ENCODE measurements around the gene KATNBL1. TPM values are rescaled to one million over a fixed set of nuclear protein-coding genes. Genes with fewer than 3 reads are reported as not detected.
A peak's percentile ranks its signal among the peaks of the same experiment; 100 is the strongest.

The KATNBL1 gene
- total RNA-seq, 4 donors from 2014 or later = 29.9 to 61.9 (median 32.8) TPM

- H3K27me3 ChIP-seq = no peaks in the 10 kb centered on the region
- TF ChIP-seq CTCF (IDR thresholded peaks at IDR 0.05) (peak; percentile 48 to 73 (median 60)), POLR2A (IDR thresholded peaks at IDR 0.05; ENCODE audit: low read depth) (no peak), EP300 (IDR thresholded peaks at IDR 0.05) (no peak), POLR2AphosphoS5 (IDR thresholded peaks at IDR 0.05) (no peak)
- H3K9me3 ChIP-seq = no peaks in the 10 kb centered on the region
- H3K27ac ChIP-seq (replicated peaks in 1 of 4) = no peak overlapping the region
- H3K36me3 ChIP-seq = peaks cover 0 to 82% (median 72%) of the 10 kb centered on the region in 4 donors
- intact Hi-C loops (cut with DNase I) = no loop called here
- no peak overlapping the region for H3K4me3 ChIP-seq
- no peaks in the 10 kb centered on the region for H3K4me1 ChIP-seq
- WGBS = 58% methylated on average over 1 of the region's 1 CpG
- no peak for DNase-seq (ENCODE audit: extremely low spot score)
These were observed 31.8 kb upstream of the KATNBL1 start for GRCh38 chr15:34241376-34242330.

DNA sequence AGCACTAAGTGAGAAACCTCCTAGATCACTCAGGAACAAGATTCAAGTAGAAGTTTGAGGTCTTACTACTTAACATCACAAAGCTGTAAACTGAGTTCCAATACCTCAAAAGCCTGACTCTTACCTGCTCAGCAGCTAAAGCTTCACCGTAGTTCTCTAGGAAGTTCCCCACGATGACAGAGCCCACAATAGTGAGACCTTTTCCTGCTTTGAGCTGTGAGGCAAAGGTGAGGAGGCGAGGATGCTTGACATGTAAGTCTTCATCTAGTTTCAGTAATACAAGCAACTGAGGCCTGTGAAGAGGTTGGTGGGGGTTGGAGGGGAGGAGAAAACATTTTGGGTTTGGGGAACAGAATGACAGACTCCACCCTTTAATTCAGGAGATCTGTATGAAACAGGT lies 30.6 kb upstream of the KATNBL1 start:
- intact Hi-C loops (cut with DNase I) = no loop called here
- Histone ChIP-seq H3K36me3 (peaks cover 8 to 87% (median 81%) of the 10 kb centered on the region in 4 donors), H3K4me3 (no peak overlapping the region), H3K27ac (replicated peaks in 1 of 4) (no peak overlapping the region), H3K27me3 (no peaks in the 10 kb centered on the region), H3K4me1 (no peaks in the 10 kb centered on the region), H3K9me3 (no peaks in the 10 kb centered on the region)
- WGBS = 89% methylated on average over 3 of the region's 3 CpGs
- DNase-seq (ENCODE audit: extremely low spot score) = no peak
- TF ChIP-seq POLR2A (IDR thresholded peaks at IDR 0.05; ENCODE audit: low read depth) (no peak), CTCF (IDR thresholded peaks at IDR 0.05) (no peak), EP300 (IDR thresholded peaks at IDR 0.05) (no peak), POLR2AphosphoS5 (IDR thresholded peaks at IDR 0.05) (no peak)

GRCh38 chr15:34239151-34239808 lies 29.4 kb upstream of the KATNBL1 start:
- no peaks in the 10 kb centered on the region for H3K27me3 ChIP-seq
- H3K9me3 ChIP-seq = no peaks in the 10 kb centered on the region
- H3K36me3 ChIP-seq = peaks cover 10 to 87% (median 81%) of the 10 kb centered on the region in 4 donors
- no peak for DNase-seq (ENCODE audit: extremely low spot score)
- no peak overlapping the region for H3K27ac ChIP-seq (replicated peaks in 1 of 4)
- no peaks in the 10 kb centered on the region for H3K4me1 ChIP-seq
- 71% methylated on average over 4 of the region's 4 CpGs for WGBS
- no peak for TF ChIP-seq POLR2A (IDR thresholded peaks at IDR 0.05; ENCODE audit: low read depth)
- no peak for TF ChIP-seq EP300 (IDR thresholded peaks at IDR 0.05)
- TF ChIP-seq CTCF (IDR thresholded peaks at IDR 0.05) = no peak
- no peak for TF ChIP-seq POLR2AphosphoS5 (IDR thresholded peaks at IDR 0.05)
- intact Hi-C loops (cut with DNase I) = no loop called here
- no peak overlapping the region for H3K4me3 ChIP-seq

DNA sequence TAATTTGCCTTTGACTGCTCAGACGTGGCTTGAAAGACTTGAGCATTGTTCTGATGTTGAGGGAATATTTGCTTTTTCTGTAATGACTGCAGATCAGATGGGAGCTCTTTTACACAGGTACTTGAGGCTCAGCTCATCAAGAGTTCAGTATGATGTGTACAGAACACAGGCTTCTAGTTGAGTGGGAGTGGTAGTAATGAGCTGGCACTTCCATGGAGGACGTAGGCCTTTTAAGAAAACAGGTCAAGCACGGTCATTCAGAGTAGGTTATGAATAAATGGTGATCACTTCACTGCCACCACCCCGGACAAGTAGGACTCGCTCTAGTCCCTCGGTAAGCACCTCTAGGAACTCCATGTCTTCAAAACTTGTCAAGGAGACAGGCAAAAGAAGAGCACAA lies 23.7 kb upstream of the KATNBL1 start:
- H3K27ac ChIP-seq (replicated peaks in 1 of 4) = no peak overlapping the region
- no peak for TF ChIP-seq POLR2A (IDR thresholded peaks at IDR 0.05; ENCODE audit: low read depth)
- TF ChIP-seq EP300 (IDR thresholded peaks at IDR 0.05) = no peak
- TF ChIP-seq POLR2AphosphoS5 (IDR thresholded peaks at IDR 0.05) = no peak
- TF ChIP-seq CTCF (IDR thresholded peaks at IDR 0.05) = no peak
- intact Hi-C loops (cut with DNase I) = no loop called here
- peaks cover 24 to 99% (median 87%) of the 10 kb centered on the region in 4 donors for H3K36me3 ChIP-seq
- no peaks in the 10 kb centered on the region for H3K9me3 ChIP-seq
- no peaks in the 10 kb centered on the region for H3K27me3 ChIP-seq
- H3K4me3 ChIP-seq = no peak overlapping the region
- H3K4me1 ChIP-seq = no peaks in the 10 kb centered on the region
- DNase-seq (ENCODE audit: extremely low spot score) = no peak
- WGBS = 89% methylated on average over 6 of the region's 6 CpGs
